H1 (cell line): ENCODE data around the gene SERPINB5. TPM values are rescaled to one million over a fixed set of nuclear protein-coding genes. Genes with fewer than 3 reads are reported as not detected.

Experiments used
- CTCF ChIA-PET: fragments of 300-600 bp; sonication (Branson Sonifier 250); formaldehyde crosslinking; loops from one replicate; lab custom pipeline; 2021; ENCODE audit not compliant: partially characterized antibody; lab: Charles Lee
- POLR2A ChIA-PET: fragments of 300-600 bp; sonication (Branson Sonifier 250); formaldehyde crosslinking; loops from one replicate; lab custom pipeline; 2021; ENCODE audit warnings: inconsistent platforms; ENCODE audit not compliant: partially characterized antibody; lab: Charles Lee
- DNase-seq, 2 experiments: peaks; one replicate each; pipeline versions ENCODE4 v3.0.0 to v3.0.0-alpha.2; 2010 to 2022; ENCODE audit warnings: low spot score in 2 of 2, low read depth in 1 of 2, mixed read lengths in 1 of 2
- FAIRE-seq: peaks from 2 replicates; lab custom pipeline; 2011; peaks lifted over from hg19 to GRCh38; lab: Jason Lieb, UNC
- H2AFZ ChIP-seq: 2 replicates; pipeline ENCODE4 v1.8.1; 2012; ENCODE audit warnings: low read length, inconsistent platforms
- H2AK5ac ChIP-seq: 2 replicates; pipeline ENCODE4 v1.6.1; 2013; ENCODE audit warnings: low read depth, low read length
- H2BK120ac ChIP-seq: replicated peaks from 2 replicates; pipeline ENCODE3; 2013; ENCODE audit warnings: low read depth, low read length, inconsistent platforms
- H2BK12ac ChIP-seq: 2 replicates; pipeline ENCODE4 v1.6.1; 2013; ENCODE audit warnings: low read depth, low read length
- H2BK15ac ChIP-seq: 2 replicates; pipeline ENCODE4 v1.6.1; 2013; ENCODE audit warnings: low read length
- H2BK20ac ChIP-seq: 2 replicates; pipeline ENCODE4 v1.6.1; 2013; ENCODE audit warnings: low read length
- H2BK5ac ChIP-seq: 2 replicates; pipeline ENCODE4 v1.6.1; 2013; ENCODE audit warnings: low read depth, low read length
- H3K14ac ChIP-seq: 2 replicates; pipeline ENCODE4 v1.6.1; 2013; ENCODE audit warnings: inconsistent platforms; ENCODE audit not compliant: insufficient read length
- H3K18ac ChIP-seq: 2 replicates; pipeline ENCODE4 v1.6.1; 2013; ENCODE audit warnings: low read length; ENCODE audit errors: extremely low read depth
- H3K23ac ChIP-seq: 2 replicates; pipeline ENCODE4 v1.6.1; 2013; ENCODE audit warnings: inconsistent platforms; ENCODE audit not compliant: insufficient read length
- H3K23me2 ChIP-seq: 2 replicates; pipeline ENCODE4 v1.6.1; 2013; ENCODE audit warnings: low read depth, low read length
- H3K27ac ChIP-seq: 2 replicates; pipeline ENCODE4 v1.6.1; 2011; ENCODE audit warnings: low read depth, low read length, inconsistent platforms
- H3K27me3 ChIP-seq, 4 experiments: replicated peaks in 1 of 4; 1 replicate in 1 of 4; 2 replicates in 3 of 4; pipeline versions ENCODE4 v1.6.1 to v1.8.1; 2011 to 2013; ENCODE audit warnings: low read length in 3 of 4, mild to moderate bottlenecking in 3 of 4, inconsistent platforms in 2 of 4, mixed read lengths in 2 of 4, moderate library complexity in 1 of 4; ENCODE audit not compliant: control insufficient read depth in 3 of 4, insufficient read depth in 3 of 4; ENCODE audit errors: extremely low read depth in 1 of 4
- H3K36me3 ChIP-seq, 4 experiments: 2 replicates each; pipeline versions ENCODE4 v1.6.1 to v1.8.1; 2011 to 2013; ENCODE audit warnings: mild to moderate bottlenecking in 4 of 4, low read length in 3 of 4, moderate library complexity in 2 of 4, control low read depth in 1 of 4, inconsistent platforms in 1 of 4; ENCODE audit not compliant: insufficient read depth in 4 of 4, control insufficient read depth in 2 of 4
- H3K4ac ChIP-seq: replicated peaks from 2 replicates; pipeline ENCODE3; 2013; ENCODE audit warnings: low read length, low read depth, mixed read lengths, inconsistent platforms; ENCODE audit not compliant: insufficient read length
- H3K4me1 ChIP-seq, 4 experiments: replicated peaks in 1 of 4; 1 replicate in 1 of 4; 2 replicates in 3 of 4; pipeline versions ENCODE4 v1.6.1 to v1.8.1; 2011 to 2013; ENCODE audit warnings: low read length in 3 of 4, inconsistent platforms in 2 of 4, mixed read lengths in 1 of 4; ENCODE audit not compliant: insufficient read depth in 4 of 4, control insufficient read depth in 3 of 4
- H3K4me2 ChIP-seq, 2 experiments: 2 replicates each; pipeline versions ENCODE4 v1.6.1 to v1.8.1; 2011 to 2013; ENCODE audit warnings: low read depth in 2 of 2, low read length in 2 of 2, control low read depth in 1 of 2, inconsistent platforms in 1 of 2, mild to moderate bottlenecking in 1 of 2; ENCODE audit not compliant: insufficient read depth in 1 of 2
- H3K4me3 ChIP-seq, 4 experiments: fragments of 200-600, 300-600 bp in 1 of 4; sonication (generic), shearing (Covaris generic), sonication (Bioruptor Twin) in 1 of 4; 2 replicates each; pipeline versions ENCODE4 v1.5.1 to v1.8.1; 2011 to 2016; ENCODE audit warnings: low read length in 4 of 4, low read depth in 3 of 4, control low read depth in 2 of 4, inconsistent platforms in 2 of 4, mild to moderate bottlenecking in 2 of 4, mixed read lengths in 1 of 4, moderate library complexity in 1 of 4; ENCODE audit not compliant: insufficient read depth in 2 of 4; ENCODE audit errors: extremely low read depth in 1 of 4
- H3K56ac ChIP-seq: replicated peaks from 2 replicates; pipeline ENCODE3; 2013; ENCODE audit warnings: low read depth, mild to moderate bottlenecking, mixed read lengths, low read length, inconsistent platforms; ENCODE audit not compliant: insufficient read length
- H3K79me1 ChIP-seq: 2 replicates; pipeline ENCODE4 v1.6.1; 2013; ENCODE audit warnings: low read depth, low read length, control low read depth
- H3K79me2 ChIP-seq, 2 experiments: 2 replicates each; pipeline versions ENCODE4 v1.6.1 to v1.8.1; 2012 to 2013; ENCODE audit warnings: low read length in 2 of 2, mild to moderate bottlenecking in 2 of 2, inconsistent platforms in 1 of 2; ENCODE audit not compliant: insufficient read depth in 2 of 2, control insufficient read depth in 1 of 2
- H3K9ac ChIP-seq, 4 experiments: replicated peaks in 1 of 4; 1 replicate in 1 of 4; 2 replicates in 3 of 4; pipeline versions ENCODE4 v1.6.1 to v1.8.1; 2011 to 2013; ENCODE audit warnings: low read depth in 3 of 4, low read length in 3 of 4, control low read depth in 2 of 4, mild to moderate bottlenecking in 2 of 4, moderate library complexity in 2 of 4, inconsistent platforms in 1 of 4; ENCODE audit errors: extremely low read depth in 1 of 4
- H3K9me3 ChIP-seq, 2 experiments: 2 replicates each; pipeline versions ENCODE4 v1.6.1 to v1.8.1; 2012 to 2013; ENCODE audit warnings: mild to moderate bottlenecking in 2 of 2, moderate library complexity in 2 of 2, control low read depth in 1 of 2, inconsistent platforms in 1 of 2, low read depth in 1 of 2, low read length in 1 of 2, mixed read lengths in 1 of 2; ENCODE audit not compliant: insufficient read depth in 2 of 2
- H4K20me1 ChIP-seq, 2 experiments: replicated peaks in 1 of 2; 2 replicates each; pipeline versions ENCODE3 to v1.8.1; 2011 to 2013; ENCODE audit warnings: inconsistent platforms in 2 of 2, low read length in 2 of 2, mild to moderate bottlenecking in 1 of 2; ENCODE audit not compliant: insufficient read depth in 2 of 2, control insufficient read depth in 1 of 2
- H4K5ac ChIP-seq: 2 replicates; pipeline ENCODE4 v1.6.1; 2013; ENCODE audit warnings: low read length, low read depth, mixed read lengths, inconsistent platforms; ENCODE audit not compliant: insufficient read length
- H4K8ac ChIP-seq: 2 replicates; pipeline ENCODE4 v1.8.0; 2013; ENCODE audit warnings: mild to moderate bottlenecking, moderate library complexity, low read length, inconsistent platforms; ENCODE audit not compliant: insufficient read depth; ENCODE audit errors: extremely low read depth
- H4K91ac ChIP-seq: replicated peaks from 2 replicates; pipeline ENCODE3; 2013; ENCODE audit warnings: low read length, mixed read lengths, inconsistent platforms; ENCODE audit not compliant: insufficient read length
- ATF2 ChIP-seq: IDR thresholded peaks from 2 replicates; pipeline ENCODE4 v1.6.1; 2012; ENCODE audit warnings: low read length, inconsistent platforms
- BACH1 ChIP-seq: IDR thresholded peaks from 2 replicates; pipeline ENCODE4 v1.6.1; 2012; ENCODE audit warnings: low read length, improper control_type of control experiment
- CEBPB ChIP-seq: IDR thresholded peaks from 2 replicates; pipeline ENCODE4 v1.6.1; 2012; ENCODE audit warnings: low read depth, low read length
- SIRT6 ChIP-seq: IDR thresholded peaks from one replicate; pipeline ENCODE4 v1.7.1; 2012; ENCODE audit warnings: low read length, inconsistent platforms
- ZNF274 ChIP-seq: IDR thresholded peaks from 2 replicates; pipeline ENCODE4 v1.7.0; 2012; ENCODE audit warnings: low read length, borderline replicate concordance; ENCODE audit errors: extremely low read depth
- WGBS, 2 experiments: shearing (Covaris generic) in 1 of 2; methylation state at CpG; one replicate each; pipeline versions ENCODE4 v1.1.6 to v1.1.7; 2013 to 2015; ENCODE audit warnings: low lambda C conversion rate in 2 of 2, mixed read lengths in 2 of 2, inconsistent platforms in 1 of 2, low coverage in 1 of 2, missing lambda C conversion rate in 1 of 2; ENCODE audit not compliant: insufficient replicate concordance in 2 of 2, insufficient coverage in 1 of 2, insufficient read length in 1 of 2; ENCODE audit errors: extremely low coverage in 1 of 2, missing lambda C conversion rate in 1 of 2; 5-methylcytosine and 5-hydroxymethylcytosine counted together
- polyA plus RNA-seq, 7 experiments: library from polyadenylated mRNA; depleted of rRNA in 3 of 7; stranded (reverse) in 5 of 7; unstranded in 2 of 7; fragments of >200 nt in 5 of 7; fragments of 200-250 nt in 2 of 7; gene quantifications; 1 replicate in 5 of 7; 2 replicates in 1 of 7; 4 replicates in 1 of 7; pipeline versions ENCODE4 v1.2.1 to v1.2.3, GENCODE V29; 2011 to 2013; ENCODE audit warnings: missing spikeins in 2 of 7, mixed read lengths in 2 of 7
- total RNA-seq: library from RNA; stranded (reverse); fragmentation: NEBNext Ultra II Directional; extraction: Animal tissue kit (Norgen Biotek cat#: 25700); gene quantifications from 2 replicates; pipeline ENCODE4 v1.2.1, GENCODE V29; 2021

Gene SERPINB5
- total and polyA plus RNA-seq, 2 of the 8 experiments (the other 6 are each of a cell fraction or from before 2014, with no cell fraction given) = 0.03 TPM; not detected in 1

- Histone ChIP-seq H2BK12ac (no peak overlapping the region), H2AK5ac (no peak overlapping the region), H3K4me1 (no peaks in the 10 kb centered on the region), H2BK120ac (no peak overlapping the region), H2BK5ac (no peak overlapping the region), H4K91ac (no peak overlapping the region), H3K56ac (no peak overlapping the region), H3K79me1 (no peaks in the 10 kb centered on the region), H3K4ac (no peak overlapping the region), H2BK15ac (no peak overlapping the region), H3K79me2 (no peaks in the 10 kb centered on the region), H3K4me3 (no peak overlapping the region), H4K5ac (no peak overlapping the region), H3K23me2 (no peaks in the 10 kb centered on the region), H3K4me2 (no peak overlapping the region), H3K14ac (no peak overlapping the region), H4K20me1 (no peaks in the 10 kb centered on the region), H3K27ac (no peak overlapping the region), H3K27me3 (peaks cover 0 to 1% (median 0%) of the 10 kb centered on the region in 4 experiments; a peak in 2 of 7 replicates), H3K9me3 (no peaks in the 10 kb centered on the region), H2AFZ (no peak overlapping the region; the same call in 1 of the 2 replicates), H3K18ac (no peak overlapping the region), H2BK20ac (no peak overlapping the region), H3K36me3 (no peaks in the 10 kb centered on the region), H4K8ac (no peak overlapping the region), H3K23ac (no peak overlapping the region), H3K9ac (no peak overlapping the region)
- POLR2A ChIA-PET = no interaction called here
- CTCF ChIA-PET = interaction anchor here (1.9 kb wide), 1 partner anchor 41 kb away, joined by 5 read pairs; no protein-coding TSS in a partner anchor
- no peak for DNase-seq
- TF ChIP-seq BACH1 (no peak), SIRT6 (no peak), ATF2 (no peak), CEBPB (no peak), ZNF274 (no peak)
- 90% methylated on average over 2 of the region's 2 CpGs; no CpG with 5 or more reads in 1 of the 2 experiments for WGBS, 2 experiments
- no peak for FAIRE-seq
These were observed 11.7 kb upstream of the SERPINB5 start for GRCh38 chr18:63465059-63465458.
